ENCODE data around the gene STK33. TPM values are rescaled to one million over a fixed set of nuclear protein-coding genes. Genes with fewer than 3 reads are reported as not detected.
"Not testable (repeated sequence)": the region's sequence is repeated elsewhere in the genome, so short reads cannot be mapped to it uniquely, and the experiment has no call there.

The STK33 gene
- total RNA-seq, 1 experiment from 2014 or later: 0.40 TPM

- DNase-seq (ENCODE audit: low read depth): no peak
Measured at GRCh38 chr11:8543278-8543677, 50.8 kb downstream of the STK33 start.

- no peak for DNase-seq (ENCODE audit: low read depth)
Measured at GRCh38 chr11:8541448-8541847, 52.6 kb downstream of the STK33 start.

GRCh38 chr11:8533332-8533731 lies 60.7 kb downstream of the STK33 start:
- DNase-seq (ENCODE audit: low read depth): no peak

- DNase-seq (ENCODE audit: low read depth): no peak
Measured at GRCh38 chr11:8532475-8532874, 61.6 kb downstream of the STK33 start.

- no peak for DNase-seq (ENCODE audit: low read depth)
Measured at GRCh38 chr11:8531982-8532381, 62.0 kb downstream of the STK33 start.

GRCh38 chr11:8531312-8531711 lies 62.7 kb downstream of the STK33 start:
- peak; percentile 81 for DNase-seq (ENCODE audit: low read depth)

- DNase-seq (ENCODE audit: low read depth): no peak
Measured at GRCh38 chr11:8527939-8528338, 66.1 kb downstream of the STK33 start.

- DNase-seq (ENCODE audit: low read depth): no peak
Measured at GRCh38 chr11:8523396-8523795, 70.6 kb downstream of the STK33 start.

- DNase-seq (ENCODE audit: low read depth): no peak
Measured at GRCh38 chr11:8512547-8512946, 81.5 kb downstream of the STK33 start.

- no peak for DNase-seq (ENCODE audit: low read depth)
Measured at GRCh38 chr11:8503910-8504364, 90.1 kb downstream of the STK33 start.

- no peak for DNase-seq (ENCODE audit: low read depth)
Measured at GRCh38 chr11:8501836-8502235, 92.2 kb downstream of the STK33 start.

GRCh38 chr11:8488395-8488794 lies 105.6 kb downstream of the STK33 start:
- DNase-seq (ENCODE audit: low read depth): no peak

GRCh38 chr11:8487261-8487660 lies 106.8 kb downstream of the STK33 start:
- no peak for DNase-seq (ENCODE audit: low read depth)

- DNase-seq (ENCODE audit: low read depth): no peak
Measured at GRCh38 chr11:8484251-8484650, 109.8 kb downstream of the STK33 start.

GRCh38 chr11:8480858-8481257 lies 113.2 kb downstream of the STK33 start:
- no peak for DNase-seq (ENCODE audit: low read depth)

GRCh38 chr11:8477680-8478079 lies 116.3 kb downstream of the STK33 start:
- DNase-seq (ENCODE audit: low read depth): no peak

- DNase-seq (ENCODE audit: low read depth): no peak
Measured at GRCh38 chr11:8477151-8477550, 116.9 kb downstream of the STK33 start.

GRCh38 chr11:8467806-8468205 lies 126.2 kb downstream of the STK33 start:
- not testable (repeated sequence) for DNase-seq (ENCODE audit: low read depth)

- not testable (repeated sequence) for DNase-seq (ENCODE audit: low read depth)
Measured at GRCh38 chr11:8467356-8467755, 126.7 kb downstream of the STK33 start.

- not testable (repeated sequence) for DNase-seq (ENCODE audit: low read depth)
Measured at GRCh38 chr11:8466884-8467283, 127.1 kb downstream of the STK33 start.

GRCh38 chr11:8459711-8460399 lies 134.2 kb downstream of the STK33 start:
- peak; percentile 2 for DNase-seq (ENCODE audit: low read depth)

GRCh38 chr11:8442301-8442700 lies 151.7 kb downstream of the STK33 start:
- no peak for DNase-seq (ENCODE audit: low read depth)

- DNase-seq (ENCODE audit: low read depth): no peak
Measured at GRCh38 chr11:8440649-8441048, 153.4 kb downstream of the STK33 start.

GRCh38 chr11:8429483-8429882 lies 164.5 kb downstream of the STK33 start:
- no peak for DNase-seq (ENCODE audit: low read depth)
